GM12892 (cell line): ENCODE measurements around the gene CDSN.
"Not testable (repeated sequence)": the region's sequence is repeated elsewhere in the genome, so short reads cannot be mapped to it uniquely, and the experiment has no call there.

ENCODE experiments used
- POLR2A ChIP-seq: IDR thresholded peaks from 2 replicates; pipeline ENCODE4 v1.6.1; 2011; ENCODE audit warnings: low read depth, low read length, control low read depth
- POLR2AphosphoS5 ChIP-seq: IDR thresholded peaks from 2 replicates; pipeline ENCODE4 v1.6.1; 2011; ENCODE audit warnings: low read depth, low read length, control low read depth

DNA sequence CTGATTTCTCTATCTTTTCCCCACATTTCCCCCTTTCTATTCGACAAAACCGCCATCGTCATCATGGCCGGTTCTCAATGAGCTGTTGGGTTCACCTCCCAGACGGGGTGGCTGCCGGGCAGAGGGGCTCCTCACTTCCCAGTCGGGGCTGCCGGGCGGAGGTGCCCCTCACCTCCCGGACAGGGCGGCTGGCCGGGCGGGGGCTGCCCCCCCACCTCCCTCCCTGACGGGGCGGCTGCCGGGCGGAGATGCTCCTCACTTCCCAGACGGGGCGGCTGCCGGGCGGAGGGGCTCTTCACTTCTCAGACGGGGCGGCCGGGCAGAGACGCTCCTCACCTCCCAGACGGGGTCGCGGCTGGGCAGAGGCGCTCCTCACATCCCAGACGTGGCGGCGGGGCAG is 53.2 kb downstream of the CDSN start:
- TF ChIP-seq POLR2A, POLR2AphosphoS5: not testable (repeated sequence)
